GM12892 (cell line): ENCODE data around the gene CELA3A.
"Not testable (repeated sequence)": the region's sequence is repeated elsewhere in the genome, so short reads cannot be mapped to it uniquely, and the experiment has no call there.

Experiments
- POLR2A ChIP-seq: IDR thresholded peaks from 2 replicates; pipeline ENCODE4 v1.6.1; 2011; ENCODE audit warnings: low read depth, low read length, control low read depth
- POLR2AphosphoS5 ChIP-seq: IDR thresholded peaks from 2 replicates; pipeline ENCODE4 v1.6.1; 2011; ENCODE audit warnings: low read depth, low read length, control low read depth

- TF ChIP-seq POLR2AphosphoS5, POLR2A: not testable (repeated sequence)
Measured at GRCh38 chr1:21970523-21970922, 30.9 kb upstream of the CELA3A start.
